Sigmoid colon (tissue), 7 donors: ENCODE data around the gene ZWILCH. TPM values are rescaled to one million over a fixed set of nuclear protein-coding genes. Genes with fewer than 3 reads are reported as not detected.

Source experiments
- DNase-seq: peaks from one replicate; pipeline ENCODE4 v3.0.0-alpha.2; 2019
- H3K27ac ChIP-seq, 4 donors: fragments of 200-600 bp; sonication (generic); one replicate each; pipeline ENCODE4 v1.5.1; 2016 to 2019; ENCODE audit warnings: mild to moderate bottlenecking in 1 of 4
- H3K27me3 ChIP-seq, 3 donors: fragments of 200-600 bp; sonication (generic); one replicate each; pipeline ENCODE4 v1.5.1; 2019; ENCODE audit warnings: mild to moderate bottlenecking in 1 of 3
- H3K36me3 ChIP-seq, 4 donors: fragments of 200-600 bp; sonication (generic); one replicate each; pipeline ENCODE4 v1.5.1; 2016 to 2019
- H3K4me1 ChIP-seq, 4 donors: fragments of 200-600 bp; sonication (generic); one replicate each; pipeline ENCODE4 v1.5.1; 2017 to 2019
- H3K4me3 ChIP-seq, 4 donors: fragments of 200-600 bp; sonication (generic); one replicate each; pipeline ENCODE4 v1.5.1; 2017 to 2019; ENCODE audit warnings: mild to moderate bottlenecking in 2 of 4, moderate library complexity in 1 of 4
- H3K9me3 ChIP-seq, 4 donors: fragments of 200-600 bp in 3 of 4; sonication (generic) in 3 of 4; one replicate each; pipeline versions ENCODE4 v1.5.1 to v1.6.1; 2013 to 2019
- EP300 ChIP-seq, 4 donors: sonication (generic); formaldehyde crosslinking; IDR thresholded peaks; one replicate each; pipeline ENCODE4 v1.6.1; 2017; ENCODE audit warnings: antibody characterized with exemption in 4 of 4
- POLR2A ChIP-seq, 2 donors: fragments of 450-650 bp; IDR thresholded peaks; one replicate each; pipeline ENCODE4 v1.6.1; 2016; ENCODE audit warnings: antibody characterized with exemption in 2 of 2, mild to moderate bottlenecking in 2 of 2, moderate library complexity in 2 of 2
- POLR2AphosphoS5 ChIP-seq, 4 donors: sonication (generic); formaldehyde crosslinking; IDR thresholded peaks; one replicate each; pipeline ENCODE4 v1.6.1; 2017; ENCODE audit warnings: antibody characterized with exemption in 4 of 4
- WGBS, 2 donors: extraction: QIAGEN DNeasy Blood & Tissue Kit; methylation state at CpG; one replicate each; pipeline ENCODE4 v1.1.7; 2013; 5-methylcytosine and 5-hydroxymethylcytosine counted together
- intact Hi-C: fragments of 100-400 bp; cut with DNase I; formaldehyde crosslinking; loops from one replicate; pipeline ENCODE4 v1.15.1; 2023
- polyA plus RNA-seq, 3 donors: library from polyadenylated mRNA; stranded (reverse); fragments of 200-250 nt; gene quantifications; one replicate each; pipeline ENCODE4 v1.2.3, GENCODE V29; 2013
- small RNA-seq, 3 donors: library from RNA; depleted of rRNA; stranded (forward); fragments of <200 nt; gene quantifications; one replicate each; pipeline ENCODE3, GENCODE V24; 2016
- total RNA-seq, 4 donors: library from RNA; depleted of rRNA; stranded (reverse); fragments of >200 nt; gene quantifications; one replicate each; pipeline ENCODE4 v1.1.0, GENCODE V29; 2016
- TF ChIP-seq, protein P1 (sequence below), 4 experiments: fragments of 450-650 bp in 3 of 4; fragments of 200-600 bp in 1 of 4; IDR thresholded peaks; one replicate each; pipeline ENCODE4 v1.5.1; 2016 to 2019; ENCODE audit warnings: antibody characterized with exemption in 4 of 4, mild to moderate bottlenecking in 3 of 4, moderate library complexity in 2 of 4
- donor health status: healthy with polysubstance abuse.
- donor health status: Bipolar disorder and iron deficiency.
- donor health status: healthy.

ZWILCH gene
- total and polyA plus RNA-seq, 7 donors: 3.1 to 9.3 (median 5.8) TPM

DNA sequence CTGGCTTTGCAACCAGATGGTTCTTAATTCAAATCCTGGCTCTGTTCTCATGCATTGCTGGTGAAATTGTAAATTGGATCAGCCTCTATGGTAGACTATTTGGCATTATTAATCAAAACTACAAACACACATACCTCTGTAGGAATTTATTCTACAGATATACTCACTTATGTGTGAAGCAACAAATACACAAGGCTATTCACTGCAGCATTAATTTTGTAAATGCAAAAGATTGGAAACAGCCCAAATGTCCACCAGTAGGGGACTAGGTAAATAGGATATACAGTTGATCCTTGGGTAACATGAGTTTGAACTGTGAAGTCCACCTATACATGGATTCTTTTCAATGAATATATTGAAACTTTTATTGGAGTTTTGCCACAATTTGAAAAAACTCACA lies 90.2 kb downstream of the ZWILCH start:
- H3K4me3 ChIP-seq: no peak overlapping the region
- no peaks in the 10 kb centered on the region for H3K36me3 ChIP-seq
- no peak for DNase-seq
- no peak overlapping the region for H3K27ac ChIP-seq
- no peak for TF ChIP-seq EP300 (IDR thresholded peaks at IDR 0.05)
- TF ChIP-seq, protein P1, sequence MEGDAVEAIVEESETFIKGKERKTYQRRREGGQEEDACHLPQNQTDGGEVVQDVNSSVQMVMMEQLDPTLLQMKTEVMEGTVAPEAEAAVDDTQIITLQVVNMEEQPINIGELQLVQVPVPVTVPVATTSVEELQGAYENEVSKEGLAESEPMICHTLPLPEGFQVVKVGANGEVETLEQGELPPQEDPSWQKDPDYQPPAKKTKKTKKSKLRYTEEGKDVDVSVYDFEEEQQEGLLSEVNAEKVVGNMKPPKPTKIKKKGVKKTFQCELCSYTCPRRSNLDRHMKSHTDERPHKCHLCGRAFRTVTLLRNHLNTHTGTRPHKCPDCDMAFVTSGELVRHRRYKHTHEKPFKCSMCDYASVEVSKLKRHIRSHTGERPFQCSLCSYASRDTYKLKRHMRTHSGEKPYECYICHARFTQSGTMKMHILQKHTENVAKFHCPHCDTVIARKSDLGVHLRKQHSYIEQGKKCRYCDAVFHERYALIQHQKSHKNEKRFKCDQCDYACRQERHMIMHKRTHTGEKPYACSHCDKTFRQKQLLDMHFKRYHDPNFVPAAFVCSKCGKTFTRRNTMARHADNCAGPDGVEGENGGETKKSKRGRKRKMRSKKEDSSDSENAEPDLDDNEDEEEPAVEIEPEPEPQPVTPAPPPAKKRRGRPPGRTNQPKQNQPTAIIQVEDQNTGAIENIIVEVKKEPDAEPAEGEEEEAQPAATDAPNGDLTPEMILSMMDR (IDR thresholded peaks at IDR 0.05): no peak
- no peak for TF ChIP-seq POLR2A (IDR thresholded peaks at IDR 0.05)
- TF ChIP-seq POLR2AphosphoS5 (IDR thresholded peaks at IDR 0.05): no peak
- no peaks in the 10 kb centered on the region for H3K9me3 ChIP-seq
- H3K4me1 ChIP-seq: no peaks in the 10 kb centered on the region
- intact Hi-C loops: no loop called here
- no peaks in the 10 kb centered on the region for H3K27me3 ChIP-seq

DNA sequence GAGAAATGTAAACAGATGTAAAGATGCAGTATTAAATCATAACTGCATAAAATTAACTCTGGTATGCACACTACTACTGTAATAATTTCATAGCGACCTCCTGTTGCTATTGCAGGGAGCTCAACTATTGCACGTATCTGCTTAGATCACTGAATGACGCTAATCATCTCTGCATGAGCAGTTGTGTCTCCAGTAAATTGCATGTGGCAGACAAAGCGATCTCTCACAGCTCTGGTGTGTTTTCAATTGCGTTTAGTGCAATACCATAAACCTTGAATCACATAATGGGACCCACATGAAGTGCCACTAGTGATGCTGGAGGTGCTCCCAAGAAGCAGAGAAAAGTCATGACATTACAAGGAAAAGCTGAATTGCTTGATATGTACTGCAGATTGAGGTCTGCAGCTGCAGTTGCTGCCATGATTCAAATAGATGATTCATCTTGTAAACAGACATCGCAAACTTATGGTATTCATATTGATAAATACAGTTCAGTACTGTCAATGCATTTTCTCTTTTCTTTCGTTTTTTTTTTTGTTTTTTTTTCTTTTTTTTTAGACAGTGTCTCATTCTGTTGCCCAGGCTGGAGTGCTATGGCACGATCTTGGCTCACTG lies 90.9 kb downstream of the ZWILCH start:
- 29 to 65% methylated on average over 8 of the region's 8 CpGs for WGBS, 2 donors

DNA sequence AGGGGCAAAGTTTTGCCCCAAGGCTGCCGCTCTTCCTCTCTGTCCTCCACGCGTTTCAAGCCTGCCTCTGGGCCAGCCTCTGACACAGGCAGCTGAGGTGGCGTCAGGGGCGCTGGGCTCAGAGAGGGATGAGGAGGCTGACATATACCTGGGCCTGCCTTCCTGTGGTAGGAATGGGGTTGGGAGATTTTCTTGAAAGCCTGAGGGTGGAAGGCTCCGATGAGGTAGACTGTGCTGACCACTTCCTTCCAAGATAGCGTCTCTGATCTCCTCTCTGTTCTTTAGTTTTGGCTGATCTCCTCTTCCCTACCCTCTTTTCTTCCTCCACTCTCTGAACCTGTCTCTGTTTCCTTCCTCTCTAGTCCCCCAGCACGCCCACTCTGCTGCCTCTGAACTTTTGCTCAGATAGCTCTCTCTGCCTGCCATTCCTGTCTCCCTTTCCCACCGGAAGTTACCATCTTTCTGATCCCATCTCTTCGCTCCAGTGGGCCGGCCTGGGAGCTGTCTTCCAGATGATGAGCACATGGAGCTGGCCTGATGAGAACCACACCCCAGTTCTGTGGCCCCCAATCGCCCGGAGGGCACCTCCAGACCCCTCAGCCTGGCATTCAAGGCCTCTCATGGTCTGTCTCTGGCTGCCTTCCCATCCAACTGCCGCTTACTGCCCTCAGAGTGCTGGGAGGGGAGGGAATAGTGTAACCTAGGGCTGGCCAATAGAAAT lies 93.1 kb downstream of the ZWILCH start:
- no peak for DNase-seq
- Histone ChIP-seq H3K36me3 (no peaks in the 10 kb centered on the region), H3K27ac (no peak overlapping the region), H3K27me3 (no peaks in the 10 kb centered on the region), H3K9me3 (no peaks in the 10 kb centered on the region), H3K4me1 (no peaks in the 10 kb centered on the region), H3K4me3 (no peak overlapping the region)
- intact Hi-C loops: no loop called here
- TF ChIP-seq POLR2A (IDR thresholded peaks at IDR 0.05): no peak
- TF ChIP-seq, protein P1 (IDR thresholded peaks at IDR 0.05): no peak
- no peak for TF ChIP-seq EP300 (IDR thresholded peaks at IDR 0.05)
- TF ChIP-seq POLR2AphosphoS5 (IDR thresholded peaks at IDR 0.05): no peak
- WGBS, 2 donors: 78 to 80% methylated on average over 14 of the region's 14 CpGs

More for the DNA sequence above, 90.9 kb downstream of the ZWILCH start:
- H3K27me3 ChIP-seq: no peaks in the 10 kb centered on the region
- H3K36me3 ChIP-seq: no peaks in the 10 kb centered on the region
- intact Hi-C loops: no loop called here
- H3K4me3 ChIP-seq: no peak overlapping the region
- no peak overlapping the region for H3K27ac ChIP-seq
- no peak for TF ChIP-seq EP300 (IDR thresholded peaks at IDR 0.05)
- TF ChIP-seq POLR2AphosphoS5 (IDR thresholded peaks at IDR 0.05): no peak
- TF ChIP-seq, protein P1 (IDR thresholded peaks at IDR 0.05): no peak
- TF ChIP-seq POLR2A (IDR thresholded peaks at IDR 0.05): no peak
- no peaks in the 10 kb centered on the region for H3K4me1 ChIP-seq
- no peak for DNase-seq
- H3K9me3 ChIP-seq: no peaks in the 10 kb centered on the region

Small RNA genes within 50 kb of the gene (small RNA-seq; reads per million reads assigned to genes)
- gene MIR4512 (0 reads per million in 3 donors), gene RF01159 (0 reads per million in 3 donors), gene SNORD16 (0 reads per million in 3 donors), gene SNORD18A (0 reads per million in 3 donors), gene SNORD18B (0 reads per million in 3 donors), gene SNORD18C (0 reads per million in 3 donors)

Other genes starting within 250 kb of the ZWILCH start
- gene DIS3L, start 211.8 kb upstream of the ZWILCH start, total RNA-seq: 10 to 100 TPM; 29.5 to 52.3 (median 40.9) TPM
- gene DIS3L, start 211.8 kb upstream of the ZWILCH start, polyA plus RNA-seq: 10 to 100 TPM in 1 of 3 donors, 1 to 10 TPM in 2; 5.3 to 11.5 (median 6.6) TPM
- gene TIPIN, start 148.6 kb upstream of the ZWILCH start, total RNA-seq: 10 to 100 TPM in 1 of 4 donors, 1 to 10 TPM in 3; 1.9 to 10.3 (median 6.1) TPM
- gene TIPIN, start 148.6 kb upstream of the ZWILCH start, polyA plus RNA-seq: 1 to 10 TPM; 2.3 to 8.7 (median 2.4) TPM
- gene MAP2K1, start 118.4 kb upstream of the ZWILCH start, total RNA-seq: 10 to 100 TPM; 21.0 to 32.8 (median 25.7) TPM
- gene MAP2K1, start 118.4 kb upstream of the ZWILCH start, polyA plus RNA-seq: 10 to 100 TPM; 19.8 to 38.8 (median 36.8) TPM
- 10 to 100 TPM; 16.6 to 65.5 (median 53.3) TPM for gene SNAPC5, start 7.6 kb upstream of the ZWILCH start, total RNA-seq
- gene SNAPC5, start 7.6 kb upstream of the ZWILCH start, polyA plus RNA-seq: 10 to 100 TPM; 28.5 to 38.6 (median 30.0) TPM
- gene RPL4, start 471 bp upstream of the ZWILCH start, total RNA-seq: 1,000 to 10,000 TPM; 2,778 to 9,223 (median 4,574) TPM
- gene RPL4, start 471 bp upstream of the ZWILCH start, polyA plus RNA-seq: 1,000 to 10,000 TPM; 1,665 to 3,282 (median 2,730) TPM
- not detected for gene LCTL, start 60.7 kb downstream of the ZWILCH start, total RNA-seq
- gene LCTL, start 60.7 kb downstream of the ZWILCH start, polyA plus RNA-seq: under 1 TPM in 1 of 3 donors, not detected in 2; 0.01 TPM
- 1 to 10 TPM; 4.8 to 8.0 (median 5.8) TPM for gene SMAD6, start 196.9 kb downstream of the ZWILCH start, total RNA-seq
- 1 to 10 TPM; 1.8 to 9.2 (median 1.8) TPM for gene SMAD6, start 196.9 kb downstream of the ZWILCH start, polyA plus RNA-seq